HPDE6-E6E7 (cell line): Measurements from ENCODE around the gene ZDHHC14.
A peak's percentile ranks its signal among the peaks of the same experiment; 100 is the strongest.

ENCODE experiments used
- DNase-seq: peaks from one replicate; pipeline ENCODE4 v3.0.0; 2011; ENCODE audit warnings: missing footprints; ENCODE audit errors: extremely low spot score

Gene ZDHHC14

DNA sequence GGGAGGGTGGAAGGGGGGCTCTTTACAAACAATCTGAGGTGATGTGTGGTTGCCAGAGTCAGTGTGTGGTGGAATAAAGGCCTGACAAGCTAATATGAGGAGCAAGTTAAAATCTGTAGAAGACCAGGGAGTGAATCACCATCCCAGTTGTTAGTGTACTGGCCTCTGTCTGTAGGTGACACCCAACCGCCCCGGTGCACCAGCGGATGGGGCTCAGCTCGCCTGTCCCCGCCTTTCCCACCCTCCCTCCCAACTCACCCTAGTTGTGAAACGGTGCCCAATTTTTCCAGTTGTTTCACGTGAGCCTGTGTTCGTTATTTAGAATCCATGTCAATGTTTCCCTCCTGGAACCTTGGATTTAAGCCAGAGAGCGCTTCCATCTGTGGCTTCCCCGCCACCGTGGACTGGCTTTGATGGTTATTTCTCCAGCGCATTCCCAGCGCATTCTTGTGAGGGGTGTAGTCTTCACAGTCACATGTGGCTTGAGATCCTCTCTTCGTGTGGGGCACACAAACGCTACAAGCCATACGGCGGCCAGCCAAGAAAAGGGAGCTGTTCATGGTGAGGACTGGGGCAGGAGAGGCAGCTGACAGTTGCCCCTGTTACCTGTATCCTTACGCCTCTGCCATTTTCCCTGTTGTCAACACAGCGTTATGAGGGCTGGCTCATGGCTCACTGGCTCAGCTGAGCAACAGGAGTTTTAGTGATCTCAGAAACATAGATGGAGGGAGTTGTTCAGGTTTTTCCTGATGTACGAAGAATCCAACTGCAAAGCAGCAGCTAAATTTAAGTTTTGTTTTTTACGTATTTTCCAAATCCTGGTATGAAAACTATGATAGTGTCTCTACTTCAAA lies 137.6 kb downstream of the ZDHHC14 start:
- no peak for DNase-seq

DNA sequence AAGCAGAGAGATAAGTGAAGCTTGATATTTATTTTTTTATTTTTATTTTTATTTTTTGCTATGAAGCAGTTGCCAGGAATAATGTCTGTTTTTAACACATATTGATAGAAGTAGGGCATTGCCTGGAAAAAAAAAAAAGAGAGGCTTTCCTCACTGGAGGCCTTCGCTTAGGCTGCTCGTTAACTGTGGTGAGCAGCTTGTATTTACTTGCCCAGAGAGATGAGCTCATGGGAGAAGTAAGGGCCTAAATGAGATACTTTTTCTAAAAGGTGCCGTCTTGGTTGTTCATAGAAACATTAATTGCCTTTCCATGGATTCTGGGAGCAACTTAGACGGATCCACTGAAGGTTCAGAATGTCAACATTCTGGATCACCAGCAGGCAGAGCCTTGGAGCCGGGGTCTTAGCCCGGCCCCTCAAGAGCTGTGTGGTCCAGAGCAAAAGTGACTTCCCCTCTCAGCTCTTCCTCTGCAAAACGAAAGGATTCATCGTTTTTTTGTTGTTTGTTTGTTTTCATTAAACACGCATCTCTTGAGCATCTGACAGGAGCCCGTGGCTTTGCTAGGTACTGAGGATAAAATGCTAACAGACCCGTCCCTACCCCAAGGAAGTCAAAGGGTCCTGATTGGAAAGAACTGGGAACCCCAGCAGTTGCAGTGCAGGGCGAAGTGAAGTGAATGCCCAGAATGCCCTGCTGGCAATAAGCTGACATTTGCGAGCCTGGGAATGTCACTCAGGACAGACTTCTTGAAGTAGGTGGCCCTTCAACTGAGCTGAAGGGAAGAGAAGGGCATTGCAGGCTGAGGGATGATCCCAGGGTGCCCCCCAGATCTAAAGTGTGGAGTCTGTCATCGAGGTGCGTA lies 138.5 kb downstream of the ZDHHC14 start:
- DNase-seq = peak; percentile 27

DNA sequence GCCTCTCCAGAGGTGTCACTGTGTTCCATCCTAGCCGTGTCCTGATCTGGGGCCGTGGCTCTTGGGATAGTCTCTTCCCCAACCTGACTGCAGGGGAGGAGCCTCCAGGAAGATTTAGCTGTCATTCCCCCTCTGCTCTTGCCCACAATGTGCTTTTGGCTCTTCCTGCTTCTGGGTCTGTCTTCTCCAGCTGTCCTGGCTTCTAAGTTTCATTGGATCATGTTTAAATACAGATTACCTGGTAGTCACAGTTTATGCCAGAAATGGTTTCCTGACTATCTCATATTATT lies 139.1 kb downstream of the ZDHHC14 start:
- DNase-seq = no peak

DNA sequence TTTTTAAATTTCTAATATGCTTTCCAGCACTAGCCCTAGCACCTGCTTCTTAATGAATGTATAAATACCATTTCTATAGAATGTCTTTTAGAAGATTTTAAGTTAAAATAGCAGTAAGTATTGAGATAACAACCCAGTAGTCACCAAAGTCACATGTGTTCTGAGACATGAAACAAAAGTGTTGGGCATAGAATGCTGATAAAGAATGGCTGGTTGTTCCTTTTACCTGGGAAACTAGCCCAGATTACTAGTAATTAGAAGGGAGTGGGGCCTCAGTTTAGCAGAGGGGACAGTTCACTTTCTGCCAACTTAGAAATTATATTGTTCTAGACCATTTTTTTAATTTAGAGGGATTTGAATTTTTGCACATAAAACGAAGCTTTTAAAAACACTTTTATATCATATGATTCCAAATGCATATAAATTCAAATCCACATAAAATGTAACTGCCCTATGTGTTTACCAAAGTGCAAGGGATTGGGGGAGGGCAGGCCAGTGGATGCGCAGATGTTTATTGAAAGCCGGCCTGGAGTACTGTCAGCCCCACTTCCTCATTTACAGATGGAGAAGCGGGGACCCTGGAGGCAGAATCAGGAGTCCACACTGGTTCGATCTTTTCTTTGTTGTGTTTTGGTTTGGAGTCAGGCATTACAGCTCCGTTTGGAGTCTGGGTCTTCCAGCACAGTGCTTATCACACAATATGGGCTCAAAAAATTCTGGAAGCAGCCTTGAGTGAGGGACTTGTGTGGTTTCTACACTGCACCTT lies 139.8 kb downstream of the ZDHHC14 start:
- DNase-seq = no peak

DNA sequence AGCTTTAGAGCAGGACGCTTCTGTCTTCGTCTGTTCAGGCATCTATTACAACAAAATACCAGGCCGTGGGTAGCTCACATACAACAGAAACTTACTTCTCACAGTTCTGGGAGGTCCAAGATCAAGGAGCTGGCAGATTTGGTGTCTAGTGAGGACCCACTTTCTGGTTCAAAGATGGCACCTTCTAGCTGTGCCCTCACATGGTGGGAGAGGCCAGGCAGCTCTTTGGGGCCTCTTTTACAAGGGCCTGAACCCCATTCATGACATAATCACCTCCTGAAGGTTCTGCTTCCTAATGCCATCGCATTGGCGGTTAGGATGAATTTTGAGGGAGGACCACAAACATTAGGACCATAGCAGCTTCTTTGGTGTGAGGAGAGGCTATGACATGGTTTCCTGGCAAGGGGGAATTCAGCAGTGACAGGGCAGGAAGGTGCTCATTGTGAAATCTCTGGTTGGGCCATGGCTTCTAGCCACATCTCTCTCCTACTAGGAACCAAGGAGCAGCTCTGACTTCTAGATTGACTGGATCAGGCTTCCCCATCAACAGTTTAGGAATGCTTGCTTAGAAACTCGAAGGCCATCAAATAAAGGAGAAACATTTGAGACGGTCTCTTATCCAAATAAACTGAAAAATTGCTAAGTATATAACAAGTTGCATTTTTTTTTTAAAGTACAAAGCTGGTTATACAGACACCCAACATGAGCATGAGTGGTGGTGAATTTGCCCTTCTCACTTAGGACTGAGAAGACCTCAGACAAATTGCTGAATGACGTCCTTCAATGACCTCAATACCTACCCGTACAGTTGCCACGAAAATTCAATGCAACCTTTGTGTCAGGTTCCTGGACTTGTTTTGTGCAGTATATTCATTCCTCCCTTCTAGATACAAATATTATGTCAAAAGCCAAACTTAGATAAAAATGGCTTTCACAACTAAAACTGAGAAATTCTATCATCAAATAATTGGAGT lies 140.7 kb downstream of the ZDHHC14 start:
- DNase-seq = no peak

DNA sequence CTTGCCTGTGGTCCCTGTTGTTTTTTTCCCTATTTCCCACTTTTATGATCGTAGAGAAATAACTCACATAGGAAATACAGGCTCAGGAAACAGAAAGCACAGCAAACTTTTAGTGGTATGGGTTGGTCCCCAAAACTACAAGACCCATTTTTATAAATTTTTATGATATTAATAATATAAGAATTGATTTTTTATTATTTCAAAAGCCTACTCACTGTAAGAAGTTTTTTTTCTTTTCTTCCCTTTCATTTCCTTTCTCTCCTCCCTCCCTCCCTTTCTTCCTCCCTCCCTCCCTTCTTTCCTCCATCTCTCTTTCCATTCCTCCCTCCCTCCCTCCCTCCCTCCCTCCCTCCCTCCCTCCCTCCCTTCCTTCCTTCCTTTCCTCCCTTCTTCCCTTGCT lies 141.5 kb downstream of the ZDHHC14 start:
- DNase-seq = no peak

DNA sequence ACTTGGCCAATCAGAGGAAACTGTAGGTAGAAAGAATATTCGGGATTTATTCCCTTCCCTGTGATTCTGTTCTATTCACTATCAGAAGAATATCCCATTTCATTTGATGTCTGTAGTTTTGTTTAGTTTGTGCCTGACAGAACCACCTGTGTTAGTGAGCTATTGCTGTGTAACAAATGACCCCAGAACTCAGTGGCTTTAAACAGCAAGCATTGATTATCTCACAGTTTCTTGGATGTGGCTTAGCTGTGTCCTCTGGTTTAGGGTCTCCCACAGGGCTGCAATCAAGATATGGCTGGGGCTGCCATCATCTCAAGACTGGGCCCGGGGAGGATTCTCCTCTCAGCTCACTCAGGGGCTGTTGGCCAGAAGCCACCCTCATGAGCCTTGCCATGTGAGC lies 143.7 kb downstream of the ZDHHC14 start:
- no peak for DNase-seq

DNA sequence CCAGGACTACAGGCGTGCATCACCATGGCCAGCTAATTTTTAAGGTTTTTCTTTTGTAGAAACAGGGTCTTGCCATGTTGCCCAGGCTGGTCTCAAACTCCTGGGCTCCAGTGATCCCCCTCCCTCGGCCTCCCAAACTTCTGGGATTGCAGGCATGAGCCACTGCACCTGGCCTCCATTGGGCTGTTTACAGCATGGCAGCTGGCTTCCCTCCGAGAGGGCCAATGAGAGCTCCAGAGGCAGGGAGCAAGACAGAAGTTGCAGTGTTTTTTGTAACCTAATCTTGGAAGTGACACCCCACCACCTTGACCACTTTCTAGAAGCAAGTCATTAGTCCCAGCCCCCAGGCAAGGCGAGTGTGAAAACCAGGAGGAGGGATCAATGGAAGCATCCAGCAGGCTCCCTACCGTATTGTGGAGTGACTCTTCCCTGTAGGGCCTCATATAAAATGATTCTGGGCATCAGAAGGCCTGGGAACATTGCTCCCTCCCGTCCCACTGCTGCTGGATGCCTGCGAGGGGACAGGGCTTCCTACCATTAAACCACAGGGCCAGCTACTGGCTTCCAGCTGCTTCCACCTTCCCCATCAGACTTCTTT lies 144.4 kb downstream of the ZDHHC14 start:
- DNase-seq = no peak

DNA sequence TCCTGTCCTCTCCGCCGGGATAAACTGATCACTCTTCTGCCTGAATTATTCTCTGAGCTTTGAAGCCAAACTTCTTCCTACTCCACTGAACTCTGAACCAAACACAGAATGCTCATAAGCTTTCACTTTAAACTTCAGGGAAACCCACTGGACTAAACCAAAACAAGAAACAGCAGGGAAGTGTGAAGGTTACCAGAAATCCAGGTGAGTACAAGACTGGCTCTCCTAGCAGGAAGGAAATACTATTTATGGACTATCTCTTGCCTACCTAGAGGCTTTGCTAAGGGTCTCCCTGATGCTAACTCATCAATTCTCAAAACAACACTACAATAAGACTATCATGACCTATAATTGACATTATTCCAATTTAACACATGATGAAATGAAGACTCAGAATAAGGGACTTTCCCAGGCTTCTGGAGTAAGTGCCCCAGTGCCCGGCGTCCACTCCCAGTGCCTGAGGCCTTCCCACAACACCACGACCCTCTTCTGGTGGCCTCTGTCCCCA lies 145.0 kb downstream of the ZDHHC14 start:
- DNase-seq = no peak

DNA sequence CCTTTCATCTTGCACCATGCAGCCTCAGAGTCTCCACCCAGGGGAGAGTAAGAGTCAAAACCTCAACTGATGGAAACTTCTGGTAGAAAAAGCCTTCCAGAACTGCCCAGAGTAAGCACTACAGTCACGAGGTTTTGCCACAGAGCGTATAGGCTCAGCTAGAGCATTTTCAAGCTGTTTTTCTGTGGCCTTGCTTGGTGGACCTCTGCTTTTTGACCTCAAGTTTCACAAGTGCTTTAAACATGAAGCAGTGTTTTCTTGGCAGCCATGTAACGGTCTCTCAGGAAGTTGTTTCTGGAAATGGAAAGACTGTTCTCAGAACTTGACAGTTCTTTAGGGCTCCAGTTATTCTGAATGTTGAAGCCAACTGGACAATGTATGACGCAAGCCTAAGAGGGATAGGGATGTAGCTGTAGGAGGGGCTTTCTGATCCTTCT lies 146.5 kb downstream of the ZDHHC14 start:
- DNase-seq = no peak

DNA sequence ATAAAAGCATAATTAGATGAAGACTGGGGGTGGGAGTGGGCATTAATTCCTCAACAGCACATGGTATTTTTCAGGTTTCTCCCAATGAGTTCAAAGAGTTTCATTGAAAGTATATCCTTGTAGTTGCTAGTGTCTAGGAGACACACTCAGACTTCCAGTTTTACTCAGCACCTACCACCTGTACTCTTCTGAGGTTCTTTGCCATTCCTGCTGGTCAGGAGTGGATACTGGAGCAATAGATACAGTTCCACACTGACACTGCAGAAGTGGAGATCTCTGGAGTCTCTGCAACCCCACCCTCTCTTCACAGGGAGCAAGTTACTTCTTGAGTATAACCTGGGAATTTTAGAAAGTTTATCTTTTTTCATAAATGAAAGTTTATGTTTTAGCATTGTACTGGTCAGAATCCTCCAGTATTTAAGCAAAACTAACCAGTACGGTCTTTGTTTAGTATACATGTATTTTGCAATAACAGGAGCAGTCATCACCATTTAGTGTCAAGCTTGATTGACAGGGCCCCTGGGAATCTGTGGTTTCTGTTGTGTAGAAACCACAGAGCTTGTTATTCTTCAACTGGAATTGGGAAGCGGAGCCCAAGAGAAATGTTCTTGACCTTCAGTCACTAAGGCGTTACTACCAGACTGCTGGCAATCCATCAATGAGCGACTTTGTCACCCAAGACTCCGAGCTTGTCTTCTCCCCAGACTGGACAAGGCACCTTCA lies 148.1 kb downstream of the ZDHHC14 start:
- DNase-seq = peak; percentile 43

DNA sequence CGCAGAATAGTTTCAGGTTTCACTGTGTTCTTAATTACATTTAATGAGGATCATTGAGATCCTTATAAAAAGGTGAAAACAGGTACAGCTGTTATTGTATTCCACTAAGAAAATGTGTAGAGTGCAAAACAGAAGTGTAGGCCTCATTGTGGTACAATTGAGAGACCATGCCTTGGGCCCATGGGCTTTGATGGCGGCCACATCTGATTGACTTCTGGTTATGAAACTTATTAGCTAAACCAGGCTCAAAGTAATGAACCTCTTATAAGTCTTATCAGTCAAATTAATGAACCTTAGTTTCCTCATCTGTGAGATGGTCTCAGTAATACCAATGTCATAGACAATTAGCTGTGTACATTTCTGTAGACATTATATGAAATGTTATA lies 148.7 kb downstream of the ZDHHC14 start:
- no peak for DNase-seq

DNA sequence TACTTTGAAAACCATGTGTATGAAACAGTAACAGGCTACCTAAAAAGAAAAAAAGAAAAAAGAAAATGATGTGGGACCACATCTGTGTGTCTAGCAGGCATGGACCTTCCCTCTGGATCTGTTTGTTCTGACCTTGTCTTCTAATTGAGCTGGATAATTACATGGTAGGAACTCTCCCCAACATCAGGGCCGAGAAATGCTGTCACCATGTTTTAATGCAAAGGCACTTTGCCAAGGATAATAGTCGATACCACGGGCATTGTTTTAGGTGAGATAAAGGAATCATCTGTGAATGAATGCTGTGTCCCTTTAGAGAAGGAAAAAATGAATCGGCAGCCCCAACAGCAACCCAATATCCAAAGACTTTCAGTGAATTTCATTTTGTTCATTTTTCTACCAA lies 149.1 kb downstream of the ZDHHC14 start:
- no peak for DNase-seq

DNA sequence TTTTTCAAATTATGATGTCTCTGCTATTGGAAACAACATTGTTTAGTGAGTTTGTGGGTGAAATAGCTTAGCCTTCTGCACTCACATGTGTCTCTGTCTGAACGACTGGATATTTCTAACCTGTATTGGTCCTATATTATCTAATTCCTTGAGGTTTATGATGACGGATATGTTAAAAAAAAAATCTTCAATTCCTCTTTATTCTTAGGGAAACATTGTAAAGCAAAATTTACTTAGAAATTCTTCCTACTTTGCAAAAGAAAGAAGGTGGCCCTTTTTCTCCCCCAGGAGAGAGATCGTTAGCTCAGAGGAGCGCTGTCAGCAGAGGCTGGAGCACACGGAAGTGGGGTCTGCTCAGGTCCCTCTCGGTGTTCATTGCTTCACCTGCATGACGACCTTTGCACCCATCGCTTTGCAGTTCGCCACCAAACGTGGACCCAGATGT lies 149.8 kb downstream of the ZDHHC14 start:
- no peak for DNase-seq

DNA sequence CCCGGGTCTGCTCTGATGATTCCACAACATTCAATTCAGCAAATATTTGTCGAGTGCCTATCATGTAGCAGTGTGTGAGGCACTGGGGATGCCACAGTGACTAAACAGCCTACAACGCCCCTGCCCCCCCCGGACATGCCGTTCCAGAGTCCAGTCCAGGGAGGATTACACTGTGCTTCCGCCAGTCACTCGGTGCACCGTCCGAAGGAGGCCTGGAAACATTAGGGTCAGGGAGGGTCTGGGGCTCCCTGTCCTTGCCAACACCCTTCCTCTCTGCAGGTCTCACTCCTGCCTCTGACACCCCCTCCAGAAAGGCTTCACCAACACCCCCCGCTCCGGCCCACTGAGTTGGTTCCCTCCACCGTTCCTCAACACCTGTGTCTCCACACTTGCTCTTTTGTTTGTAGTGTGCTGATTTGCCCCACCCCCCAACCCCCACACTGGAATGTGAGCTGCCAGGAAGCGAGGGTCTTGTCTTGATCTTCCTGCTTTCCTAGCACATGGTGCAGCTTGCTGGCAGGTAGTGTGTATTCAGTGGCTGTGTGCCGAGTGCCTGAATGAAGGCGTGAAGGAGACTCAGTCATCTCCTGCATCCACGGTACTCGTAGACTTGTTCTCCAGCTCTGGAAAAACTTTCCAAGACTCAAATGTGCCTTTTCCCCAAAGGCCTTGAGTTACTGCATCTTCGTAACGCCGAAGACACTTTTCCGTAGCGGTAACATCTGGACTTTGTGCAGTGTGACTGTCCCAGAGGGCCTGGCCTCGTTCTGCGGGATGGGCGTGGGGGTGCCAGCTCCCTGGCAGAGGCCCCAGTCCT lies 150.4 kb downstream of the ZDHHC14 start:
- no peak for DNase-seq

DNA sequence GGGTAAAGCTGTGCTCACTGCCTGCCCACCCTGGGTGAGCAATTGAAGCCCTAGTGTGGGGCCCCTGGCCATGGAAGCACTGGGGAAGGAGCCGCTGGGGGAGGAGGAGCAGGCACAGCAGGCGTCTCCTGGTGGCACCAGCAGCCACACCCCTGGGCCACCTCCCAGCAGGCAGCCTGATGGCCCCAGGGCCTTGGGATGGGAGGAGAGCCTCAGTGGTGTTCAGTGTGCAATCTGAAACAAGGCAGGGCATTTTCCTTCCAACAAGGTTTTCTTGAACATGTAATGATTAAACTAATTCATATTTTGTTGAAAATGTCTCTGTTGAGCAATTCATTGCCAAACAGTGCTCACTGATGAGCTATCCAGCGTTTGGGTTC lies 151.0 kb downstream of the ZDHHC14 start:
- DNase-seq = no peak

DNA sequence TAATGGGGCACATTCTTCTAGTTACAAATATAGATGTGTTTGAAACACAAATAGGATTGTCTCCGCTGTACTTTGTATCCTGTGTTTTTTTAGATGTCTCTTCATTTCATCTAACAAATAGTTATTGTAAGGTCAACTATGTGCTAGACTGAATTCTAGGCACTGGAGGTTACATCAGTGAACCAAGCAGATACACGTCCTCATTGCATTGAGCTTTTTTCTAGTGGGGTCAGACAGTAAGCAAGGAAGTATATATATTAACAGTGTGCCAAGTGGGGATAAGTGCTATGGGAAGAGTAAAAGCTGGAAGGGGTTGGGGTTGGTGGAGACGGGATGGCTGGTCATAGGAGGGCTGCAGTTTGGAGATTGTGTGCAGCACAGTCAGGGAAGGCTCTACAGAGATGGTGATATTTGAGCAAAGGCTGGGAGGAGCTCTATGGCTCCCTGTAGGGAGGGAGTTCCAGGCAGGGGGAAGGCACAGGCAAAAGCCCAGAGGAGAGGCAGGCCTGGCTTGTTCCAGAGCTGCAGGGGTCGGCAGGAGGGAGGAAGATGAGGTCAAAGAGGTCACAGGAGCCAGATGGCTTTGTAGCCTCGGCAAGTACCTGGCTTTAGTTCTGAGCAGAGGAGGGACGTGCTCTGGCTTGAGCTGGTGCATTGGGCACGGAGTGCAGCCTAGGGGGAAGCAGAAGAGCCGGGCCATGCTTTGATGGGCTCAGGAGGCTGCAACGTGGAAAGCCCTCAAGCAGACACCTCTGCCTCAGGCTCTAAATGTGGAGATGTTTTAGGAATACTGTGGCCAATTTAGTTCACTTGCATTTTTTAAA lies 152.3 kb downstream of the ZDHHC14 start:
- no peak for DNase-seq
